HepG2 (cell line): Measurements from ENCODE around the gene FIZ1. TPM values are rescaled to one million over a fixed set of nuclear protein-coding genes. Genes with fewer than 3 reads are reported as not detected.
A peak's percentile ranks its signal among the peaks of the same experiment; 100 is the strongest.

Source experiments
- CCAR2 ChIP-seq: fragments of 200-400 bp; formaldehyde crosslinking; optimal IDR thresholded peaks from 2 replicates; pipeline ENCODE3; 2018; ENCODE audit warnings: low read depth, mild to moderate bottlenecking, low read length, moderate library complexity
- KLF16 ChIP-seq, 2 experiments: sonication (generic) in 1 of 2; formaldehyde crosslinking in 1 of 2; IDR thresholded peaks; 2 replicates each; pipeline versions ENCODE4 v1.6.1 to v1.8.0; 2016 to 2023; ENCODE audit warnings: missing genetic modification reagents in 2 of 2, missing compliant biosample characterization in 1 of 2
- MED8 ChIP-seq: sonication (generic); formaldehyde crosslinking; IDR thresholded peaks from 2 replicates; pipeline ENCODE4 v1.8.1; 2023; ENCODE audit warnings: mild to moderate bottlenecking, missing genetic modification reagents; ENCODE audit not compliant: insufficient replicate concordance
- NAIF1 ChIP-seq: sonication (generic); formaldehyde crosslinking; IDR thresholded peaks from 2 replicates; pipeline ENCODE4 v1.5.0; 2020; ENCODE audit warnings: mild to moderate bottlenecking, missing genetic modification reagents, borderline replicate concordance
- NRL ChIP-seq: sonication (generic); formaldehyde crosslinking; IDR thresholded peaks from 2 replicates; pipeline ENCODE4 v1.5.0; 2020; ENCODE audit warnings: missing genetic modification reagents, mild to moderate bottlenecking, moderate library complexity, borderline replicate concordance
- POLR2AphosphoS5 ChIP-seq: IDR thresholded peaks from 2 replicates; pipeline ENCODE4 v1.6.1; 2012; ENCODE audit warnings: low read depth, low read length
- RAD21 ChIP-seq: fragments of 450-650 bp; formaldehyde crosslinking; IDR thresholded peaks from 2 replicates; pipeline ENCODE4 v1.5.0; 2020; ENCODE audit warnings: mild to moderate bottlenecking
- SMAD3 ChIP-seq: sonication (generic); formaldehyde crosslinking; IDR thresholded peaks from 2 replicates; pipeline ENCODE4 v1.4.0; 2020; ENCODE audit warnings: missing genetic modification reagents
- TARDBP ChIP-seq: sonication (generic); formaldehyde crosslinking; IDR thresholded peaks from 2 replicates; pipeline ENCODE4 v1.8.0; 2022; ENCODE audit warnings: mild to moderate bottlenecking, missing genetic modification reagents
- U2AF1 ChIP-seq: fragments of 200-400 bp; formaldehyde crosslinking; optimal IDR thresholded peaks from 2 replicates; pipeline ENCODE3; 2017; ENCODE audit warnings: mild to moderate bottlenecking, low read depth, low read length
- ZNF331 ChIP-seq: sonication (generic); formaldehyde crosslinking; IDR thresholded peaks from 2 replicates; pipeline ENCODE4 v1.4.0; 2020; ENCODE audit warnings: missing genetic modification reagents
- ZNF547 ChIP-seq: sonication (generic); formaldehyde crosslinking; IDR thresholded peaks from 2 replicates; pipeline ENCODE4 v1.5.1; 2020; ENCODE audit warnings: mild to moderate bottlenecking, missing genetic modification reagents
- ZNF83 ChIP-seq: sonication (generic); formaldehyde crosslinking; IDR thresholded peaks from 2 replicates; pipeline ENCODE4 v1.4.0; 2020; ENCODE audit warnings: missing genetic modification reagents, mild to moderate bottlenecking, borderline replicate concordance
- ZNF879 ChIP-seq: sonication (generic); formaldehyde crosslinking; IDR thresholded peaks from 2 replicates; pipeline ENCODE4 v1.8.1; 2023; ENCODE audit warnings: missing genetic modification reagents
- ZXDC ChIP-seq: sonication (generic); formaldehyde crosslinking; IDR thresholded peaks from 2 replicates; pipeline ENCODE4 v1.5.0; 2020; ENCODE audit warnings: mild to moderate bottlenecking, missing genetic modification reagents
- polyA plus RNA-seq, 8 experiments: library from polyadenylated mRNA; depleted of rRNA in 3 of 8; stranded (reverse) in 7 of 8; unstranded in 1 of 8; fragments of >200 nt; fragmentation: Illumina TruSeq in 4 of 8; extraction: Trizol in 4 of 8; gene quantifications; 2 replicates each; pipeline versions ENCODE4 v1.2.1 to v1.2.3, GENCODE V29; 2011 to 2016; ENCODE audit warnings: low read depth in 4 of 8, missing spikeins in 1 of 8, mixed read lengths in 1 of 8; ENCODE audit not compliant: insufficient read depth in 1 of 8
- total RNA-seq, 5 experiments: library from RNA; depleted of rRNA; stranded (reverse); fragments of >200 nt; fragmentation: Illumina TruSeq; extraction: Trizol; gene quantifications; 2 replicates each; pipeline ENCODE4 v1.2.3, GENCODE V29; 2016; ENCODE audit warnings: low read depth in 1 of 5
- TF ChIP-seq, protein P1 (sequence below): sonication (generic); formaldehyde crosslinking; IDR thresholded peaks from 2 replicates; pipeline ENCODE4 v1.5.1; 2020; ENCODE audit warnings: missing genetic modification reagents, mild to moderate bottlenecking, borderline replicate concordance
- TF ChIP-seq, protein P2 (sequence below): sonication (generic); formaldehyde crosslinking; IDR thresholded peaks from 2 replicates; pipeline ENCODE4 v1.4.0; 2020; ENCODE audit warnings: low read depth, mild to moderate bottlenecking, missing genetic modification reagents
- TF ChIP-seq, protein P3 (sequence below): IDR thresholded peaks from 2 replicates; pipeline ENCODE4 v1.6.1; 2018; ENCODE audit warnings: missing genetic modification reagents, mild to moderate bottlenecking, missing compliant biosample characterization
- TF ChIP-seq, protein P4 (sequence below): sonication (generic); formaldehyde crosslinking; IDR thresholded peaks from 2 replicates; pipeline ENCODE4 v1.4.0; 2020; ENCODE audit warnings: missing genetic modification reagents, borderline replicate concordance

The FIZ1 gene
- total and polyA plus RNA-seq, 2 of the 13 experiments (the other 11 are each of a cell fraction or from before 2014, with no cell fraction given), result 3.6 to 5.9 TPM

DNA sequence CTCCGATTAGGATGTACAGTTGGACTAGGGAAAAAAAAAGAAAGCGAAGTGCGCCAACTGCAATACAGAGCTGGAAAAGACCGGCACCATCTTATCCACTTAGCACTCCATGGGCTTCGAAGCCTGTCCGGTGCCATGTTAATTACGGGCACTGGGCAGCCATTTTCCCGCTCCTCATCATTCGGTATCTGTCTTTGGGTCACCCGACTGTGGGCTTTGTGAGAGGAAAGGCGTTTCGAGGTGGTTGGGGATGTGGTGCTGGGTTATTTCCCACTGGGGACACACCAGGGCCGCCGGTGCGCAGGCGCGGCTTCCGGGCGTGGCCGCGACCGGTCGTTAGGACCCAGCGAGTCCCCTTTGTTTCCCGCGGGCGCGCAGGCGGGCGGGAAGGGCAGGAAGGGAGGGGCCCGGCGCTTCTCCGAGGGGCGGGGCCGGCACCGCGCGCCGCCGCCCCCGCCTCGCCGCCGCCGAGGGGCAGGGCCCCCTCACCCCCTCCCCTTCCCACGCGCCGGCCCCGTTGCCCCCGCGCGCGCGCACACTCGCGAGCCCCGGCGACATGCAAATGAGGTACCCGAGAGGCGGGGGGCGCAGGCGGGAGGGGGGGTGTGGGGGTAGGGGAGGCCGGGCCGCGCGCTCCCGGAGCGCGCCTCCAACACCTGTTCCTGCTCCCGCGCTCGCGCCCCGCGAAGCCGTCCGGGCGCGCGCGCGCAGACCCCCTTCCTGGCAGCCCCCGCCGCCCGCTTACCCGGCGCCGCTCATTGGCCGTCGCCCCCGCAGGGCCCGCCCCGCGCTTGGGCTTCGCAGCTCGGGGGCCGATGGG, 735 bp upstream of the FIZ1 start, which contains the start of gene ZNF524 (continued):
- TF ChIP-seq, protein P1, sequence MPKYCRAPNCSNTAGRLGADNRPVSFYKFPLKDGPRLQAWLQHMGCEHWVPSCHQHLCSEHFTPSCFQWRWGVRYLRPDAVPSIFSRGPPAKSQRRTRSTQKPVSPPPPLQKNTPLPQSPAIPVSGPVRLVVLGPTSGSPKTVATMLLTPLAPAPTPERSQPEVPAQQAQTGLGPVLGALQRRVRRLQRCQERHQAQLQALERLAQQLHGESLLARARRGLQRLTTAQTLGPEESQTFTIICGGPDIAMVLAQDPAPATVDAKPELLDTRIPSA (CRISPR knock-in tag), result no peak
- TF ChIP-seq NRL (CRISPR knock-in tag), result no peak
- no peak for TF ChIP-seq ZNF879 (CRISPR knock-in tag)
- no peak for TF ChIP-seq NAIF1 (CRISPR knock-in tag)
- TF ChIP-seq KLF16 (CRISPR knock-in tag; IDR thresholded peaks at IDR 0.05), result peak in 1 of 2 experiments; percentile 14; a peak in 1 of 4 replicates
- TF ChIP-seq CCAR2, result peak; percentile 58
- TF ChIP-seq ZNF331 (CRISPR knock-in tag), result no peak
- peak; percentile 32; the same call in 1 of the 2 replicates for TF ChIP-seq SMAD3
- no peak for TF ChIP-seq MED8 (CRISPR knock-in tag)
- TF ChIP-seq U2AF1, result peak; percentile 23
- TF ChIP-seq TARDBP, result peak; percentile 14; the same call in 1 of the 2 replicates
- no peak for TF ChIP-seq ZXDC (CRISPR knock-in tag)
- 0 out of 2 replicates have a peak, but pooled peaks have one; percentile 18 for TF ChIP-seq POLR2AphosphoS5
- TF ChIP-seq, protein P2, sequence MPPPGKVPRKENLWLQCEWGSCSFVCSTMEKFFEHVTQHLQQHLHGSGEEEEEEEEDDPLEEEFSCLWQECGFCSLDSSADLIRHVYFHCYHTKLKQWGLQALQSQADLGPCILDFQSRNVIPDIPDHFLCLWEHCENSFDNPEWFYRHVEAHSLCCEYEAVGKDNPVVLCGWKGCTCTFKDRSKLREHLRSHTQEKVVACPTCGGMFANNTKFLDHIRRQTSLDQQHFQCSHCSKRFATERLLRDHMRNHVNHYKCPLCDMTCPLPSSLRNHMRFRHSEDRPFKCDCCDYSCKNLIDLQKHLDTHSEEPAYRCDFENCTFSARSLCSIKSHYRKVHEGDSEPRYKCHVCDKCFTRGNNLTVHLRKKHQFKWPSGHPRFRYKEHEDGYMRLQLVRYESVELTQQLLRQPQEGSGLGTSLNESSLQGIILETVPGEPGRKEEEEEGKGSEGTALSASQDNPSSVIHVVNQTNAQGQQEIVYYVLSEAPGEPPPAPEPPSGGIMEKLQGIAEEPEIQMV (CRISPR knock-in tag), result no peak
- TF ChIP-seq ZNF547, result peak; percentile 20; the same call in 1 of the 2 replicates
- TF ChIP-seq, protein P3, sequence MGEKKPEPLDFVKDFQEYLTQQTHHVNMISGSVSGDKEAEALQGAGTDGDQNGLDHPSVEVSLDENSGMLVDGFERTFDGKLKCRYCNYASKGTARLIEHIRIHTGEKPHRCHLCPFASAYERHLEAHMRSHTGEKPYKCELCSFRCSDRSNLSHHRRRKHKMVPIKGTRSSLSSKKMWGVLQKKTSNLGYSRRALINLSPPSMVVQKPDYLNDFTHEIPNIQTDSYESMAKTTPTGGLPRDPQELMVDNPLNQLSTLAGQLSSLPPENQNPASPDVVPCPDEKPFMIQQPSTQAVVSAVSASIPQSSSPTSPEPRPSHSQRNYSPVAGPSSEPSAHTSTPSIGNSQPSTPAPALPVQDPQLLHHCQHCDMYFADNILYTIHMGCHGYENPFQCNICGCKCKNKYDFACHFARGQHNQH, result no peak; the same call in 1 of the 2 replicates
- peak; percentile 30; the same call in 1 of the 2 replicates for TF ChIP-seq RAD21 (CRISPR knock-in tag)
- no peak for TF ChIP-seq ZNF83 (CRISPR knock-in tag)
- TF ChIP-seq, protein P4, sequence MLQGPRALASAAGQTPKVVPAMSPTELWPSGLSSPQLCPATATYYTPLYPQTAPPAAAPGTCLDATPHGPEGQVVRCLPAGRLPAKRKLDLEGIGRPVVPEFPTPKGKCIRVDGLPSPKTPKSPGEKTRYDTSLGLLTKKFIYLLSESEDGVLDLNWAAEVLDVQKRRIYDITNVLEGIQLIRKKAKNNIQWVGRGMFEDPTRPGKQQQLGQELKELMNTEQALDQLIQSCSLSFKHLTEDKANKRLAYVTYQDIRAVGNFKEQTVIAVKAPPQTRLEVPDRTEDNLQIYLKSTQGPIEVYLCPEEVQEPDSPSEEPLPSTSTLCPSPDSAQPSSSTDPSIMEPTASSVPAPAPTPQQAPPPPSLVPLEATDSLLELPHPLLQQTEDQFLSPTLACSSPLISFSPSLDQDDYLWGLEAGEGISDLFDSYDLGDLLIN, result peak; percentile 96; the same call in 1 of the 2 replicates
